ENCODE results near the gene SMURF1. TPM values are rescaled to one million over a fixed set of nuclear protein-coding genes. Genes with fewer than 3 reads are reported as not detected.
"Not testable (repeated sequence)": the region's sequence is repeated elsewhere in the genome, so short reads cannot be mapped to it uniquely, and the experiment has no call there.

Gene SMURF1
- total RNA-seq, result 9.0 TPM
- long read RNA-seq, full-length matches to known transcripts, result 2 of 8 reads
- long read RNA-seq, partial matches to known transcripts, result 3 of 8 reads
- long read RNA-seq, other reads (novel, unspliced or antisense), result 3 of 8 reads

- intact Hi-C loops (cut with DNase I), result no loop called here
- DNase-seq (peak; percentile 81), ATAC-seq (ENCODE audit: poor library complexity) (peak; percentile 85)
Measured at GRCh38 chr7:99143853-99144672, at the start of gene SMURF1. SMURF1 (minus strand) TSS chr7:99144108; CDS start chr7:99143780, 328 bp downstream.

GRCh38 chr7:99191869-99192596 is 48.1 kb upstream of the SMURF1 start:
- ATAC-seq (ENCODE audit: poor library complexity) (no peak), DNase-seq (no peak)
- intact Hi-C loops (cut with DNase I), result no loop called here

- intact Hi-C loops (cut with DNase I), result no loop called here
- DNase-seq (no peak), ATAC-seq (ENCODE audit: poor library complexity) (no peak)
Measured at GRCh38 chr7:99190359-99191009, 46.6 kb upstream of the SMURF1 start.

- intact Hi-C loops (cut with DNase I), result no loop called here
- ATAC-seq (ENCODE audit: poor library complexity), result no peak
- DNase-seq, result no peak
Measured at GRCh38 chr7:99189222-99189621, 45.3 kb upstream of the SMURF1 start.

- intact Hi-C loops (cut with DNase I), result no loop called here
- DNase-seq, result no peak
Measured at GRCh38 chr7:99188221-99188620, 44.3 kb upstream of the SMURF1 start.

GRCh38 chr7:99184532-99185218 is 40.8 kb upstream of the SMURF1 start:
- ATAC-seq (ENCODE audit: poor library complexity), result no peak
- intact Hi-C loops (cut with DNase I), result no loop called here
- no peak for DNase-seq

More at GRCh38 chr7:99188221-99188620, 44.3 kb upstream of the SMURF1 start:
- no peak for ATAC-seq (ENCODE audit: poor library complexity)

- no peak for ATAC-seq (ENCODE audit: poor library complexity)
- intact Hi-C loops (cut with DNase I), result no loop called here
- DNase-seq, result no peak
Measured at GRCh38 chr7:99180067-99180650, 36.3 kb upstream of the SMURF1 start.

- DNase-seq (no peak), ATAC-seq (ENCODE audit: poor library complexity) (no peak)
- intact Hi-C loops (cut with DNase I), result no loop called here
Measured at GRCh38 chr7:99177165-99177564, 33.3 kb upstream of the SMURF1 start.

GRCh38 chr7:99173787-99174186 is 29.9 kb upstream of the SMURF1 start:
- DNase-seq (no peak), ATAC-seq (ENCODE audit: poor library complexity) (no peak)
- intact Hi-C loops (cut with DNase I), result no loop called here

GRCh38 chr7:99171731-99172130 is 27.8 kb upstream of the SMURF1 start:
- DNase-seq, result no peak
- no peak for ATAC-seq (ENCODE audit: poor library complexity)
- intact Hi-C loops (cut with DNase I), result no loop called here

GRCh38 chr7:99170730-99171074 is 26.8 kb upstream of the SMURF1 start:
- DNase-seq (no peak), ATAC-seq (ENCODE audit: poor library complexity) (no peak)
- intact Hi-C loops (cut with DNase I), result no loop called here

GRCh38 chr7:99170065-99170729 is 26.3 kb upstream of the SMURF1 start:
- intact Hi-C loops (cut with DNase I), result no loop called here
- no peak for ATAC-seq (ENCODE audit: poor library complexity)
- DNase-seq, result no peak

GRCh38 chr7:99167072-99167471 is 23.2 kb upstream of the SMURF1 start:
- no peak for DNase-seq
- ATAC-seq (ENCODE audit: poor library complexity), result no peak
- intact Hi-C loops (cut with DNase I), result no loop called here

- DNase-seq (no peak), ATAC-seq (ENCODE audit: poor library complexity) (no peak)
- intact Hi-C loops (cut with DNase I), result no loop called here
Measured at GRCh38 chr7:99165816-99166215, 21.9 kb upstream of the SMURF1 start.

- ATAC-seq (ENCODE audit: poor library complexity); intact Hi-C loops (cut with DNase I): not testable (repeated sequence)
Measured at GRCh38 chr7:99163669-99164068, 19.8 kb upstream of the SMURF1 start.

GRCh38 chr7:99156649-99157048 is 12.7 kb upstream of the SMURF1 start:
- ATAC-seq (ENCODE audit: poor library complexity) (no peak), DNase-seq (no peak)
- intact Hi-C loops (cut with DNase I), result no loop called here

More at GRCh38 chr7:99163669-99164068, 19.8 kb upstream of the SMURF1 start:
- not testable (repeated sequence) for DNase-seq

GRCh38 chr7:99155211-99155610 is 11.3 kb upstream of the SMURF1 start:
- ATAC-seq (ENCODE audit: poor library complexity), result no peak
- DNase-seq, result no peak
- intact Hi-C loops (cut with DNase I), result no loop called here

- ATAC-seq (ENCODE audit: poor library complexity) (no peak), DNase-seq (no peak)
- intact Hi-C loops (cut with DNase I), result loop anchor here (5.0 kb wide), 1 partner anchor 165 kb away; no protein-coding TSS in a partner anchor
Measured at GRCh38 chr7:99146979-99147378, 3.1 kb upstream of the SMURF1 start.

All from Right ventricle myocardium superior (tissue), 1 donor.